Endodermal cell (in vitro differentiated cells): ENCODE data around the gene OR4N2. TPM values are rescaled to one million over a fixed set of nuclear protein-coding genes. Genes with fewer than 3 reads are reported as not detected.
"Not testable (repeated sequence)": the region's sequence is repeated elsewhere in the genome, so short reads cannot be mapped to it uniquely, and the experiment has no call there.

ENCODE experiments used
- DNase-seq: peaks from one replicate; pipeline ENCODE4 v3.0.0-alpha.2; 2017
- H3K27ac ChIP-seq: 2 replicates; pipeline ENCODE4 v1.5.1; 2013; ENCODE audit warnings: mild to moderate bottlenecking, low read depth, low read length, moderate library complexity
- H3K27me3 ChIP-seq: 2 replicates; pipeline ENCODE4 v1.6.1; 2013; ENCODE audit warnings: mild to moderate bottlenecking, low read length, moderate library complexity; ENCODE audit not compliant: insufficient read depth, control insufficient read depth, poor library complexity, severe bottlenecking
- H3K36me3 ChIP-seq: 2 replicates; pipeline ENCODE4 v1.7.0; 2013; ENCODE audit warnings: mild to moderate bottlenecking, low read length, moderate library complexity; ENCODE audit not compliant: control insufficient read depth, insufficient read depth
- H3K4me1 ChIP-seq: one replicate; pipeline ENCODE4 v1.7.0; 2013; ENCODE audit warnings: low read length; ENCODE audit not compliant: control insufficient read depth, insufficient read depth
- H3K4me3 ChIP-seq: 2 replicates; pipeline ENCODE4 v1.5.1; 2013; ENCODE audit warnings: mild to moderate bottlenecking, low read length, moderate library complexity
- H3K9ac ChIP-seq: 2 replicates; pipeline ENCODE4 v1.6.1; 2013; ENCODE audit warnings: mild to moderate bottlenecking, low read length, moderate library complexity; ENCODE audit not compliant: poor library complexity, severe bottlenecking; ENCODE audit errors: extremely low read depth
- H3K9me3 ChIP-seq: 2 replicates; pipeline ENCODE4 v1.6.1; 2013; ENCODE audit warnings: mild to moderate bottlenecking, low read length, moderate library complexity; ENCODE audit not compliant: control insufficient read depth
- H3K27ac Mint-ChIP-seq: 2 replicates; pipeline ENCODE4 v1.8.0; 2020; ENCODE audit warnings: mixed read lengths
- H3K27me3 Mint-ChIP-seq: 2 replicates; pipeline ENCODE4 v1.8.0; 2021; ENCODE audit warnings: mild to moderate bottlenecking, mixed read lengths; ENCODE audit not compliant: insufficient read depth
- H3K36me3 Mint-ChIP-seq: 2 replicates; pipeline ENCODE4 v1.8.0; 2020; ENCODE audit warnings: low read depth, mixed read lengths
- H3K4me1 Mint-ChIP-seq: 2 replicates; pipeline ENCODE4 v1.8.0; 2020; ENCODE audit warnings: mixed read lengths
- H3K4me3 Mint-ChIP-seq: 2 replicates; pipeline ENCODE4 v1.8.0; 2020; ENCODE audit warnings: mild to moderate bottlenecking, moderate library complexity, mixed read lengths
- H3K9me3 Mint-ChIP-seq: 2 replicates; pipeline ENCODE4 v1.8.0; 2020; ENCODE audit warnings: mild to moderate bottlenecking, mixed read lengths
- WGBS, 2 experiments: methylation state at CpG; one replicate each; pipeline versions ENCODE4 v1.1.5 to v1.1.7; 2013; ENCODE audit warnings: missing lambda C conversion rate in 2 of 2, mixed read lengths in 1 of 2; ENCODE audit not compliant: insufficient coverage in 1 of 2, insufficient read length in 1 of 2; 5-methylcytosine and 5-hydroxymethylcytosine counted together
- total RNA-seq, 2 donors: library from RNA; stranded (reverse); fragmentation: NEBNext Ultra II Directional in 1 of 2; extraction: Animal tissue kit (Norgen Biotek cat#: 25700) in 1 of 2; gene quantifications; 2 replicates in 1 of 2; 3 replicates in 1 of 2; pipeline ENCODE4 v1.2.1, GENCODE V29; 2021
- TF ChIP-seq, protein P1 (sequence below): fragments of 200-600 bp; sonication (generic); conservative IDR thresholded peaks from 2 replicates; pipeline ENCODE4 v1.5.0; 2021; ENCODE audit warnings: antibody characterized with exemption, mild to moderate bottlenecking

OR4N2 gene
- total RNA-seq, 2 donors from 2014 or later = not detected

DNA sequence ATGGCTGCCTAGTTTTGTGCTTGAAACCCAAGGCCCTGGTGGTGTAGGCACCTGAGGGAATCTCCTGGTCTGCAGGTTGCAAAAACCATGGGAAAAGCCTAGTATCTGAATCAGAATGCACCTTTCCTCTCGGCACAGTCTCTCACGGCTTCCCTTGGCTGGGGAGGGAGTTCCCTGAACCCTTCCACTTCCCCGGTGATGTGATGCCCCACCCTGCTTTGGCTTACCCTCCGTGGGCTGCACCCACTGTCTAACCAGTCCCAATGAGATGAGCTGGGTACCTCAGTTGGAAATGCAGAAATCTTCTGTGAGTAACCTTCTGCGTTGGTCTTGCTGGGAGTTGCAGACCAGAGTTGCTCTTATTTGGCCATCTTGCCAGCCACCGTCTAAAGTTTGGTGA, 17.4 kb downstream of the OR4N2 start:
- H3K4me3 ChIP-seq, H3K4me1 Mint-ChIP-seq, H3K9me3 Mint-ChIP-seq, H3K4me1 ChIP-seq, H3K36me3 ChIP-seq, H3K27me3 ChIP-seq, DNase-seq, H3K9ac ChIP-seq, H3K36me3 Mint-ChIP-seq, H3K27ac ChIP-seq, H3K27me3 Mint-ChIP-seq, H3K4me3 Mint-ChIP-seq, H3K27ac Mint-ChIP-seq: not testable (repeated sequence)
- peaks cover 59% of the 10 kb centered on the region for H3K9me3 ChIP-seq
- 71 to 77% methylated on average over 4 to 5 of the region's 6 CpGs for WGBS, 2 experiments

DNA sequence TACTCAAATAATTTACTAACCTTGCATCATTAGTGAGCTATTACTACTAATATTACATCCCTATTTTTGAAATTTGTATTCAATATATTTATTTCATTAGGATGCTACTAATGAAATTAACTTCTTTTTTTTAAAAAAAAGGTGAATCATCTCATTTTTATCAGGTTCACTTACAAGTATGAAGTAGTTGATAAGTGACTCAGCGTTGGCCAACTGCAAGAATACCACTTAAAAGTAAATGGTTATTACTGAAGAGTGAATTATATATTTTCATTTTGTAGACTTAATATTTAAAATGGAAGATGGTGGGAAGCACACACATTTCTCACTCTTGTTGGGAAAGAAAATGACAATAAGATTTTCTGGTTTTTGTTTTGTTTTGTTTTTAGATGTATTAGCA, 19.6 kb downstream of the OR4N2 start:
- peaks cover 69% of the 10 kb centered on the region for H3K9me3 ChIP-seq
- 42% methylated on average over 1 of the region's 1 CpG; no CpG with 5 or more reads in 1 of the 2 experiments for WGBS, 2 experiments
- H3K36me3 ChIP-seq = no peaks in the 10 kb centered on the region
- no peaks in the 10 kb centered on the region for H3K4me1 ChIP-seq
- no peak for DNase-seq
- H3K9ac ChIP-seq = no peak overlapping the region
- Mint-ChIP-seq H3K4me3 (no peak overlapping the region), H3K27ac (no peak overlapping the region), H3K27me3 (no peaks in the 10 kb centered on the region), H3K36me3 (peaks cover 5% of the 10 kb centered on the region), H3K4me1 (no peaks in the 10 kb centered on the region), H3K9me3 (peaks cover 6% of the 10 kb centered on the region)
- no peaks in the 10 kb centered on the region for H3K27me3 ChIP-seq
- no peak overlapping the region for H3K4me3 ChIP-seq
- no peak overlapping the region for H3K27ac ChIP-seq
- TF ChIP-seq, protein P1, sequence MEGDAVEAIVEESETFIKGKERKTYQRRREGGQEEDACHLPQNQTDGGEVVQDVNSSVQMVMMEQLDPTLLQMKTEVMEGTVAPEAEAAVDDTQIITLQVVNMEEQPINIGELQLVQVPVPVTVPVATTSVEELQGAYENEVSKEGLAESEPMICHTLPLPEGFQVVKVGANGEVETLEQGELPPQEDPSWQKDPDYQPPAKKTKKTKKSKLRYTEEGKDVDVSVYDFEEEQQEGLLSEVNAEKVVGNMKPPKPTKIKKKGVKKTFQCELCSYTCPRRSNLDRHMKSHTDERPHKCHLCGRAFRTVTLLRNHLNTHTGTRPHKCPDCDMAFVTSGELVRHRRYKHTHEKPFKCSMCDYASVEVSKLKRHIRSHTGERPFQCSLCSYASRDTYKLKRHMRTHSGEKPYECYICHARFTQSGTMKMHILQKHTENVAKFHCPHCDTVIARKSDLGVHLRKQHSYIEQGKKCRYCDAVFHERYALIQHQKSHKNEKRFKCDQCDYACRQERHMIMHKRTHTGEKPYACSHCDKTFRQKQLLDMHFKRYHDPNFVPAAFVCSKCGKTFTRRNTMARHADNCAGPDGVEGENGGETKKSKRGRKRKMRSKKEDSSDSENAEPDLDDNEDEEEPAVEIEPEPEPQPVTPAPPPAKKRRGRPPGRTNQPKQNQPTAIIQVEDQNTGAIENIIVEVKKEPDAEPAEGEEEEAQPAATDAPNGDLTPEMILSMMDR = no peak

DNA sequence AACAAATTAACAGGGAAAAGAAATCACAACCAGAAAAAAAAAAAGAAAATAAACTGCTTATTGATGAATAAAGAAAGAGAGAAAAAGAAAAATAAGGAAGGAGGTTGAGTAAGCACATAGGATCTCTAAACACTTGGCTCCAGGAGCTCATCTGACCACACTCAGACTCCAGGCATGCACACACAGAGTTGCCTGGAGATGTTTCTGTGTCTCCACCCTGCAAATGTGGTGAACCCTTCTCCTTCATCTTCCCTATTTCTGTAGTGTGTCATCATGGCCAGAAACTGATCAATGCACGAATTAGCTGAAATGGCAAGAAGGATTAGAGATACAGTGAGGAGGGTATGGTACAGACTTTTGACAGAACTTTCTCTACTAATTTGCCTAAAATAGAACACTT, 20.2 kb downstream of the OR4N2 start:
- Histone ChIP-seq H3K9ac (no peak overlapping the region), H3K4me1 (no peaks in the 10 kb centered on the region), H3K27me3 (no peaks in the 10 kb centered on the region), H3K27ac (no peak overlapping the region), H3K9me3 (peaks cover 75% of the 10 kb centered on the region), H3K36me3 (no peaks in the 10 kb centered on the region), H3K4me3 (peak overlapping the region; percentile 29)
- no peaks in the 10 kb centered on the region for H3K4me1 Mint-ChIP-seq
- no peak overlapping the region for H3K27ac Mint-ChIP-seq
- H3K9me3 Mint-ChIP-seq = peaks cover 6% of the 10 kb centered on the region
- no peak overlapping the region for H3K4me3 Mint-ChIP-seq
- no peak for DNase-seq
- H3K27me3 Mint-ChIP-seq = no peaks in the 10 kb centered on the region
- H3K36me3 Mint-ChIP-seq = peaks cover 5% of the 10 kb centered on the region
- whole genome bisulfite sequencing, 2 experiments = 0% methylated on average over 1 of the region's 1 CpG; no CpG with 5 or more reads in 1 of the 2 experiments
- TF ChIP-seq, protein P1 = no peak

DNA sequence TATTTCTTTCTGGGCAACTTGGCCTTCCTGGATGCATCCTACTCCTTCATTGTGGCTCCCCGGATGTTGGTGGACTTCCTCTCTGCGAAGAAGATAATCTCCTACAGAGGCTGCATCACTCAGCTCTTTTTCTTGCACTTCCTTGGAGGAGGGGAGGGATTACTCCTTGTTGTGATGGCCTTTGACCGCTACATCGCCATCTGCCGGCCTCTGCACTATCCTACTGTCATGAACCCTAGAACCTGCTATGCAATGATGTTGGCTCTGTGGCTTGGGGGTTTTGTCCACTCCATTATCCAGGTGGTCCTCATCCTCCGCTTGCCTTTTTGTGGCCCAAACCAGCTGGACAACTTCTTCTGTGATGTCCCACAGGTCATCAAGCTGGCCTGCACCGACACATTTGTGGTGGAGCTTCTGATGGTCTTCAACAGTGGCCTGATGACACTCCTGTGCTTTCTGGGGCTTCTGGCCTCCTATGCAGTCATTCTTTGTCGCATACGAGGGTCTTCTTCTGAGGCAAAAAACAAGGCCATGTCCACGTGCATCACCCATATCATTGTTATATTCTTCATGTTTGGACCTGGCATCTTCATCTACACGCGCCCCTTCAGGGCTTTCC, 24.2 kb downstream of the OR4N2 start:
- not testable (repeated sequence) for H3K4me1 ChIP-seq, H3K4me3 Mint-ChIP-seq, DNase-seq, H3K4me1 Mint-ChIP-seq, H3K27me3 Mint-ChIP-seq, H3K36me3 Mint-ChIP-seq, H3K36me3 ChIP-seq, H3K9ac ChIP-seq, H3K27me3 ChIP-seq, H3K27ac Mint-ChIP-seq, H3K27ac ChIP-seq
- Histone ChIP-seq H3K9me3 (peaks cover 79% of the 10 kb centered on the region), H3K4me3 (peak overlapping the region; percentile 23)
- WGBS, 2 experiments = 64 to 76% methylated on average over 6 to 12 of the region's 12 CpGs
- H3K9me3 Mint-ChIP-seq = peaks cover 33% of the 10 kb centered on the region
